A673 (cell line): ENCODE measurements around the gene INTS1. TPM values are rescaled to one million over a fixed set of nuclear protein-coding genes. Genes with fewer than 3 reads are reported as not detected.
"Not testable (repeated sequence)": the region's sequence is repeated elsewhere in the genome, so short reads cannot be mapped to it uniquely, and the experiment has no call there.

Experiments used
- BruUV-seq: library from RNA; stranded (reverse); fragments of 400-500 nt; replicated peaks from 2 replicates; lab custom pipeline; 2021; lab: Mats Ljungman, UMichigan
- CTCF ChIA-PET: fragments of 300-600 bp; sonication (Branson Sonifier 250); formaldehyde crosslinking; loops from one replicate; lab custom pipeline; 2022; ENCODE audit warnings: antibody characterized with exemption; lab: Charles Lee
- POLR2A ChIA-PET: fragments of 300-600 bp; sonication (Branson Sonifier 250); formaldehyde crosslinking; loops from one replicate; lab custom pipeline; 2022; ENCODE audit warnings: antibody characterized with exemption; ENCODE audit not compliant: low non-redundant PET; lab: Charles Lee
- DNase-seq: peaks from one replicate; pipeline ENCODE4 v3.0.0-alpha.2; 2015; ENCODE audit warnings: low spot score
- H3K27ac ChIP-seq: fragments of 200-600 bp; sonication (generic); 2 replicates; pipeline ENCODE4 v1.5.1; 2016; ENCODE audit warnings: mixed run types, low read depth, mild to moderate bottlenecking, mixed read lengths, antibody characterized with exemption, low read length; ENCODE audit not compliant: poor library complexity, severe bottlenecking
- H3K27me3 ChIP-seq: fragments of 200-600 bp; sonication (generic); replicated peaks from 2 replicates; pipeline ENCODE4 v1.6.1; 2017; ENCODE audit warnings: mixed run types, low read depth, mild to moderate bottlenecking, mixed read lengths, antibody characterized with exemption, low read length; ENCODE audit not compliant: insufficient read depth, poor library complexity
- H3K36me3 ChIP-seq: fragments of 200-600 bp; sonication (generic); 2 replicates; pipeline ENCODE4 v1.6.1; 2016; ENCODE audit warnings: mixed run types, mild to moderate bottlenecking, mixed read lengths, antibody characterized with exemption, low read length; ENCODE audit not compliant: insufficient read depth, poor library complexity, severe bottlenecking
- H3K4me1 ChIP-seq: fragments of 200-600 bp; sonication (generic); 2 replicates; pipeline ENCODE4 v1.6.1; 2017; ENCODE audit warnings: mixed run types, mild to moderate bottlenecking, mixed read lengths, antibody characterized with exemption, low read length; ENCODE audit not compliant: insufficient read depth, poor library complexity, severe bottlenecking
- H3K4me3 ChIP-seq: fragments of 200-600 bp; sonication (generic); 2 replicates; pipeline ENCODE4 v1.5.1; 2016; ENCODE audit warnings: low read depth, mixed run types, mild to moderate bottlenecking, mixed read lengths, low read length; ENCODE audit not compliant: poor library complexity, severe bottlenecking
- H3K9me3 ChIP-seq: fragments of 200-600 bp; sonication (generic); 2 replicates; pipeline ENCODE4 v1.6.1; 2016; ENCODE audit warnings: mixed run types, low read depth, mild to moderate bottlenecking, mixed read lengths, antibody characterized with exemption, low read length; ENCODE audit not compliant: poor library complexity, severe bottlenecking
- EZH2 ChIP-seq: fragments of 200-600 bp; sonication (generic); IDR thresholded peaks from 2 replicates; pipeline ENCODE4 v1.6.1; 2017; ENCODE audit warnings: borderline replicate concordance, low read depth, mild to moderate bottlenecking, mixed read lengths, antibody characterized with exemption, low read length; ENCODE audit not compliant: poor library complexity, severe bottlenecking
- intact Hi-C: fragments of 100-400 bp; cut with micrococcal nuclease; formaldehyde crosslinking; loops from one replicate; pipeline ENCODE4 v1.10.0; 2022; ENCODE audit not compliant: unreplicated experiment
- total RNA-seq: library from RNA; stranded (reverse); gene quantifications from 2 replicates; pipeline ENCODE4 v1.2.3, GENCODE V29; 2021
- TF ChIP-seq, protein P1 (sequence below): fragments of 300-800, 200-600 bp; sonication (generic); conservative IDR thresholded peaks from 2 replicates; pipeline ENCODE4 v1.5.1; 2017; ENCODE audit warnings: low read depth, mild to moderate bottlenecking, antibody characterized with exemption, low read length, moderate library complexity, mixed read lengths

INTS1 gene
- total RNA-seq, 1 experiment from 2014 or later = 129 TPM

DNA sequence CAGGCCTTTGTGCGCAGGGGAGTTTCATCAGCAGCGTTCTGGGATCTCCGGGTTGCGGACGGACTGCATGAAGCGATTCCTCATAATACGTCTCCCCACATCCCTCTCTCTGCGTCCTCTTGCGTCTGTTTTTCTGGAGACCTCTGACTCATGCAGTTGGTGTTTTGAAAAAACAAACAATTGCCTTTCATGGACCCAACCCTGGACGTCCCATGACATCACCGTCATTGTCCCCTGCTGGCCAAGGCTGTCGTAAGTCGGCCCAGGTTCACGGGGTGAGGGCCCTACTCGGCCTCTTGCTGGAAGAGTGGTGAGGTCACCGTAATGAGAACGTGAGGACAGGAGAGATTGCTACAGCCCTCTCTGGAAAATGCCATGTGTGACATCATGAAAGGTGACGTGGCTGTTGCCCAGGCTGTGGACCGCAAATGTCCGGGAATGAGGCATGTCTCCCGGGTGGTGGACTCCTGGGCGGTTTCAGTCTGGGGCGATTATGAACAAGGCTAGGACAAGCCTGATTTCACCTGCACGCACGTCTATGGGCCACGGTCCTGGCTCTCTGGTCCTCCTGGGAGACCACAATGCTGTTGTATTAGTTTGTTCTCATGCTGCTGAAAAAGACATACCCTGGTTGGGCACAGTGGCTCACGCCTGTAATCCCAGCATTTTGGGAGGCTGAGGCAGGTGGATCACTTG lies 16.5 kb upstream of the INTS1 start:
- Histone ChIP-seq H3K36me3 (no peaks in the 10 kb centered on the region), H3K4me3 (no peak overlapping the region), H3K4me1 (peaks cover 4% of the 10 kb centered on the region), H3K9me3 (no peaks in the 10 kb centered on the region), H3K27me3 (no peaks in the 10 kb centered on the region), H3K27ac (no peak overlapping the region)
- ChIA-PET CTCF (no interaction called here), POLR2A (no interaction called here)
- TF ChIP-seq EZH2 = no peak
- TF ChIP-seq, protein P1, sequence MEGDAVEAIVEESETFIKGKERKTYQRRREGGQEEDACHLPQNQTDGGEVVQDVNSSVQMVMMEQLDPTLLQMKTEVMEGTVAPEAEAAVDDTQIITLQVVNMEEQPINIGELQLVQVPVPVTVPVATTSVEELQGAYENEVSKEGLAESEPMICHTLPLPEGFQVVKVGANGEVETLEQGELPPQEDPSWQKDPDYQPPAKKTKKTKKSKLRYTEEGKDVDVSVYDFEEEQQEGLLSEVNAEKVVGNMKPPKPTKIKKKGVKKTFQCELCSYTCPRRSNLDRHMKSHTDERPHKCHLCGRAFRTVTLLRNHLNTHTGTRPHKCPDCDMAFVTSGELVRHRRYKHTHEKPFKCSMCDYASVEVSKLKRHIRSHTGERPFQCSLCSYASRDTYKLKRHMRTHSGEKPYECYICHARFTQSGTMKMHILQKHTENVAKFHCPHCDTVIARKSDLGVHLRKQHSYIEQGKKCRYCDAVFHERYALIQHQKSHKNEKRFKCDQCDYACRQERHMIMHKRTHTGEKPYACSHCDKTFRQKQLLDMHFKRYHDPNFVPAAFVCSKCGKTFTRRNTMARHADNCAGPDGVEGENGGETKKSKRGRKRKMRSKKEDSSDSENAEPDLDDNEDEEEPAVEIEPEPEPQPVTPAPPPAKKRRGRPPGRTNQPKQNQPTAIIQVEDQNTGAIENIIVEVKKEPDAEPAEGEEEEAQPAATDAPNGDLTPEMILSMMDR = no peak
- no peak for DNase-seq
- no TSS peak for BruUV-seq
- intact Hi-C loops = no loop called here

DNA sequence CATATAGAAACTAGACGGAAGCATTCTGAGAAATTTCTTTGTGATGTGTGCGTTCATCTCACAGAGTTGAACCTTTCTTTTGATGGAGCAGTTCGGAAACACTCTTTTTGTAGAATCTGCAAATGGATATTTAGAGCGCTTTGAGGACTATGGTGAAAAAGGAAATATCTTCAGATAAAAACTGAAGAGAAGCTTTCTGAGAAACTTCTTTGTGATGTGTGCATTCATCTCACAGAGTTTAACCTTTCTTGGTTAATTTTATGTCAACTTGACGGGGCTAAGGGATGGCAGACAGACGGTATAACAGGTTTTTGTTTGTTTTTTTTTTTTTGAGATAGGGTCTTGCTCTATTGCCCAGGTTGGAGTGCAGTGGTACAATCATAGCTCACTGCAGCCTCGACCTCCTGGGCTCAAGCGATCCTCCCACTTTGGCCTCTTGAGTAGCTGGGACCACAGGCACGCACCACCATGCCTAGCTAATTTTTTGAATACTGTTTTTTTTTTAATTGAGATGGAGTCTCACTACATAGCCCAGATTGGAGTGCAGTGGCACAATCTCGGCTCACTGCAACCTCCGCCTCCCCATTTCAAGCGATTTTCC lies 15.2 kb upstream of the INTS1 start:
- intact Hi-C loops, H3K9me3 ChIP-seq, H3K36me3 ChIP-seq, CTCF ChIA-PET, BruUV-seq, POLR2A ChIA-PET, H3K4me1 ChIP-seq, H3K27me3 ChIP-seq, DNase-seq, H3K4me3 ChIP-seq, H3K27ac ChIP-seq: not testable (repeated sequence)

DNA sequence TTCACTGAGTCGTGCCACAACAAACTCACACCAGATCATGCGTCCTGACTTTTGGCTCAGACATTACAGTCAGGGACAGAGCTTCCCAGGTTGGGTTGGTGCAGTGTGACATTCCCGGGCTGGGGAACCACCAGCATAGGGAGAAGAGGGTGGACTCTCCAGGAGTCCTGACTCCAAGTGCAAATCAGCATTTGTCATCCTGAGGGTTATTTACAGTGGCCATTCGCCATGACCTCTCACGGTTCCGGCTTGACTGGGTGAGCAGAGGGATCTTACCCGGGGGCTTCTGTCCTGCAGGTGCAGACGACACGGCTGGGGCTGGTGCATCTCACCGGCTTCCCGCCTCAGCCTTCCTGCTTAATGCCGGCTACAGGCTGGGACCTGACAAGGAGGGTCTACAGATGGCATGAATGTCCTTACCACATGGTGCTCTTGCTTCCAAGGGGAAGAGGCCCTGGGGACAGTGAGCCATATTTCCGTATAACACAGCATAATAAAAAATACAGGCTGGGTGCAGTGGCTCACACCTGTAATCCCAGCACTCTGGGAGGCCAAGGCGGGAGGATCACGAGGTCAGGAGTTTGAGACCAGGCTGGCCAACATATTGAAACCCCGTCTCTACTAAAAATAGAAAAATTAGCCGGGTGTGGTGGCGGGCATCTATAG lies 12.5 kb upstream of the INTS1 start:
- intact Hi-C loops = no loop called here
- CTCF ChIA-PET = no interaction called here
- DNase-seq = no peak
- Histone ChIP-seq H3K27ac (no peak overlapping the region), H3K9me3 (no peaks in the 10 kb centered on the region), H3K4me1 (peaks cover 10% of the 10 kb centered on the region), H3K27me3 (no peaks in the 10 kb centered on the region), H3K36me3 (no peaks in the 10 kb centered on the region), H3K4me3 (no peak overlapping the region)
- POLR2A ChIA-PET = no interaction called here
- no TSS peak for BruUV-seq
- TF ChIP-seq, protein P1 = no peak
- TF ChIP-seq EZH2 = no peak

DNA sequence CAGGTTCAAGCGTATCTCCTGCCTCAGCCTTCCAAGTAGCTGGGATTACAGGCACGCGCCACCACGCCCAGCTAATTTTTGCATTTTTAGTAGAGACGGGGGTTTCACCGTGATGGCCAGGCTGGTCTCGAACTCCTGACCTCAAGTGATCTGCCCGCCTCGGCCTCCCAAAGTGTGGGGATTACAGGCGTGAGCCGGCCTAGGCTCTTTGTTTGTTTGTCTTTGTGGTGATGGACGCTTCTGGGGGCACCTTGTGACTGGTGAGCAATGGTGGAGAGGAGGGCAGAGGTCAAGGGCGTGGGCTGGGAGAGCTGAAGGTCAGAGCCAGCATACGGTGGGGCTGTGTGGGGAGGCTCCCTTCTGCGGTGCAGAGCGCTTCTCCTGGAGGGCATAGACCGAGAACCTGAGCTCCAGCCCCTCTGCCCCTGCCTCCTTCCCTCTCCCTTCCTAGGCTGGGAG lies 11.3 kb upstream of the INTS1 start:
- intact Hi-C loops, CTCF ChIA-PET, H3K27ac ChIP-seq, BruUV-seq, H3K36me3 ChIP-seq, H3K4me3 ChIP-seq, DNase-seq, H3K9me3 ChIP-seq, H3K4me1 ChIP-seq, POLR2A ChIA-PET, H3K27me3 ChIP-seq: not testable (repeated sequence)
